ENCODE measurements around the gene SLAMF6.
"Not testable (repeated sequence)": the region's sequence is repeated elsewhere in the genome, so short reads cannot be mapped to it uniquely, and the experiment has no call there.

Gene SLAMF6

GRCh38 chr1:160500321-160500990, 22.6 kb downstream of the SLAMF6 start:
- no peak for DNase-seq

- DNase-seq = no peak
Measured at GRCh38 chr1:160499631-160500030, 23.4 kb downstream of the SLAMF6 start.

- DNase-seq = not testable (repeated sequence)
Measured at GRCh38 chr1:160498301-160499065, 24.6 kb downstream of the SLAMF6 start.

- no peak for DNase-seq
Measured at GRCh38 chr1:160496334-160496733, 26.7 kb downstream of the SLAMF6 start.

GRCh38 chr1:160494620-160495019, 28.4 kb downstream of the SLAMF6 start:
- DNase-seq = no peak

- no peak for DNase-seq
Measured at GRCh38 chr1:160492617-160493016, 30.4 kb downstream of the SLAMF6 start.

- DNase-seq = no peak
Measured at GRCh38 chr1:160491981-160492380, 31.1 kb downstream of the SLAMF6 start.

GRCh38 chr1:160491017-160491416, 32.0 kb downstream of the SLAMF6 start:
- DNase-seq = no peak

- DNase-seq = no peak
Measured at GRCh38 chr1:160489513-160490261, 33.4 kb downstream of the SLAMF6 start.

GRCh38 chr1:160488347-160489058, 34.6 kb downstream of the SLAMF6 start:
- no peak for DNase-seq

- DNase-seq = no peak
Measured at GRCh38 chr1:160486453-160486852, 36.6 kb downstream of the SLAMF6 start.

GRCh38 chr1:160483505-160484185, 39.4 kb downstream of the SLAMF6 start:
- no peak for DNase-seq

- no peak for DNase-seq
Measured at GRCh38 chr1:160481979-160482596, 41.0 kb downstream of the SLAMF6 start.

GRCh38 chr1:160480781-160481180, 42.3 kb downstream of the SLAMF6 start:
- DNase-seq = not testable (repeated sequence)

- not testable (repeated sequence) for DNase-seq
Measured at GRCh38 chr1:160479091-160479490, 44.0 kb downstream of the SLAMF6 start.

- no peak for DNase-seq
Measured at GRCh38 chr1:160474392-160475242, 48.4 kb downstream of the SLAMF6 start.

- no peak for DNase-seq
Measured at GRCh38 chr1:160472112-160472511, 50.9 kb downstream of the SLAMF6 start.

GRCh38 chr1:160471253-160471652, 51.8 kb downstream of the SLAMF6 start:
- DNase-seq = no peak

- no peak for DNase-seq
Measured at GRCh38 chr1:160467576-160467975, 55.5 kb downstream of the SLAMF6 start.

- DNase-seq = no peak
Measured at GRCh38 chr1:160466961-160467360, 56.1 kb downstream of the SLAMF6 start.

- DNase-seq = no peak
Measured at GRCh38 chr1:160465123-160465522, 57.9 kb downstream of the SLAMF6 start.

Measured in SW 1271 (cell line).